ENCODE data around the gene HINFP.
A peak's percentile ranks its signal among the peaks of the same experiment; 100 is the strongest.

Gene HINFP, protein sequence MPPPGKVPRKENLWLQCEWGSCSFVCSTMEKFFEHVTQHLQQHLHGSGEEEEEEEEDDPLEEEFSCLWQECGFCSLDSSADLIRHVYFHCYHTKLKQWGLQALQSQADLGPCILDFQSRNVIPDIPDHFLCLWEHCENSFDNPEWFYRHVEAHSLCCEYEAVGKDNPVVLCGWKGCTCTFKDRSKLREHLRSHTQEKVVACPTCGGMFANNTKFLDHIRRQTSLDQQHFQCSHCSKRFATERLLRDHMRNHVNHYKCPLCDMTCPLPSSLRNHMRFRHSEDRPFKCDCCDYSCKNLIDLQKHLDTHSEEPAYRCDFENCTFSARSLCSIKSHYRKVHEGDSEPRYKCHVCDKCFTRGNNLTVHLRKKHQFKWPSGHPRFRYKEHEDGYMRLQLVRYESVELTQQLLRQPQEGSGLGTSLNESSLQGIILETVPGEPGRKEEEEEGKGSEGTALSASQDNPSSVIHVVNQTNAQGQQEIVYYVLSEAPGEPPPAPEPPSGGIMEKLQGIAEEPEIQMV

DNA sequence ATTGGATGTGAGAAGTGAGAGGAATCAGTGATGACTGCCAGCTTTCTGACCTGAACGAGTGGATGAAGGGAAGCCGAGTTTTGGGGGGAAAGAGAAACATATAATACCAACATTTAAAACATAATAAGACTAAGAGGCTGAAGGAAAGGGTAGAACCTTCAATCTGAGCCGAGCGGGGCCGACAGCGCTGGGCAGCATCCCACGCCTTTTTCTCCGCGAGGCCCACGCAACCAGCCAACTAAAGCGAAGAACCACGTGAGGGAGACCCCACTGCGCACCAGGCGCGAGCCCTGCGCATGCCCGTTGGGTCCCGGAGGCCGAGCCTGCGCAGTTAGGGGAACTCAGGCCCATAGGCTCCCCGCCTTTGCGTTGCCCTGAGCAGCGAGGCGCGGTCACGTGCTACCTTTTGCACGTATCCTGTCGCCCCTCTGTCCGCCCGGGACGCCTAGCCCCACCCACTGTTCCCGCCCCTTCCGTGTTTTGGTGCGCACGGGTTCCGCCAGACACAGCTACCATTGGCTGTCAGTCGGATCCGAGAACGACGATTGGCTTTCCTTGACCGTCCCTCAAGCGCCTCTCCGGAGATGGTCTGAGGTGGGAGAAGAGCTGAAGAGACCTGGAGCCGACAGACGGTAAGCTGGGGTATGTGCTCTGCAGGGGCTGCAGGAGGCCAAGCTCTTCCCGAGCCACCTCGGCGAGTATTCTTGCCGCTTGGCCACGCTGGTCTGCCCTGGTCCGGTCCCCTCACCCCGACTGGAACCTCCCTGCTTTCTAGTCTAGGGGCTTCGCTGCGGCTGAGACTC, at the start of gene HINFP:
TSS of gene HINFP (plus strand) at position 573 of the 803 bp plus-strand sequence. CDS start 5,365 bp downstream, outside the sequence.
- DNase-seq: peak; percentile 91

DNA sequence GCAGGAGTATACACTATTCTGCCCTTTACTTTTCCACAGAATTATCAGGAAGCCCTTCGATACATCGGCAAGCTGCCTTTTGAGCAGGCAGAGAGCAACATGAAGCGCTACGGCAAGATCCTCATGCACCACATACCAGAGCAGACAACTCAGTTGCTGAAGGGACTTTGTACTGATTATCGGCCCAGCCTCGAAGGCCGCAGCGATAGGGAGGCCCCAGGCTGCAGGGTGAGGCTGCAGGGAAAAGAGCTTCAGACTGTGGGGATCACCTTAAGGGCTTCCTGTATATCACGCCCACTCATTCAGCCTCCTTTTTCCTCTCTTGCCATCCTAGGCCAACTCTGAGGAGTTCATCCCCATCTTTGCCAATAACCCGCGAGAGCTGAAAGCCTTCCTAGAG, 43.5 kb upstream of the HINFP start:
- no peak for DNase-seq

DNA sequence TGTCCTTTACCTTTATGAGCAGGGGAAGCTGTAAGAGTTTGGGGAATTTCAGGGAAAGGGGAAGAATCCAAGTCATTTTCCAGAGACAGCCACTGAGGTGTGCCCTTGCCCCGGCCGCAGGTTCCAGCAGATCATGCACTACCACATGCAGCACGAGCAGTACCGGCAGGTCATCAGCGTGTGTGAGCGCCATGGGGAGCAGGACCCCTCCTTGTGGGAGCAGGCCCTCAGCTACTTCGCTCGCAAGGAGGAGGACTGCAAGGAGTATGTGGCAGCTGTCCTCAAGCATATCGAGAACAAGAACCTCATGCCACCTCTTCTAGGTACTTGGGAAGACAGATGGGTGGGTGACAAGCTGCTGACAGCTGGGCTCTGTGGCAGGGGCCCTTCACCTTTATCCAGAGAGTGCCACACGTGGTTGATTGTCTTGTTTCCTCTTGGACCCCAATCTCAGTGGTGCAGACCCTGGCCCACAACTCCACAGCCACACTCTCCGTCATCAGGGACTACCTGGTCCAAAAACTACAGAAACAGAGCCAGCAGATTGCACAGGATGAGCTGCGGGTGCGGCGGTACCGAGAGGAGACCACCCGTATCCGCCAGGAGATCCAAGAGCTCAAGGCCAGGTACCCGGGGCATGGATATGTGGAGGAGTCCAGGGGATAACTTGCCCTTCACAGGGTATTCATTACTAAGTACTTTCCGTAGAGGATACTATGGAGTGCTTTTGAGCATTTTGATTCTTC, 42.5 kb upstream of the HINFP start:
- no peak for DNase-seq

DNA sequence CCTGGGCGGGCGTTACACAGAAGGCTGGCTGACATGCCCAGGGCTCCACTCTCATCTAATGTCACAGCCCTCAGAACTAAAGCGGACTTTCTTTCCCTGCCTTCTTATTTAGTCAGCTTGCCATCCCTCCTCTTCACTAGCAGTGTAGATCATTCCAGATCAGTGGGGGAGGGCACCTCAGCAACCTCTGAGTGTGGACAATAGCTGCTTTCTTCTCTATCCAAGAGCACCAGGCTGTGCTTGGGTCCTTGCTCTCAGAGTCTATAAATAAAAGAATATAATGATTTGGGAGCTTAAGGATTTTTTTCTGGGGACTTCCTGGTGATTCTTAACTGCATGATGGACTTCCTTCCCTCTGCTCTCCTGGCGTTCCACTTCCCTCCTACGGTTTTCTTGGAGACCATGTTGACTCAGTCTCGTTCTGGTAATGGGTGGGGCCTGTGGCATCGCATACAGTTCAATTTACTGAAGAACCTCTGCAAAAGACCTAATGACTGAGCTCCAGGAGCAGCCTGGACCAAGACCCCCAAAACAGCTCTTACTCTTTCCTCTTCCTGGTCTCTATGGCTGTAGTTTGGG, 39.6 kb upstream of the HINFP start:
- DNase-seq: no peak

DNA sequence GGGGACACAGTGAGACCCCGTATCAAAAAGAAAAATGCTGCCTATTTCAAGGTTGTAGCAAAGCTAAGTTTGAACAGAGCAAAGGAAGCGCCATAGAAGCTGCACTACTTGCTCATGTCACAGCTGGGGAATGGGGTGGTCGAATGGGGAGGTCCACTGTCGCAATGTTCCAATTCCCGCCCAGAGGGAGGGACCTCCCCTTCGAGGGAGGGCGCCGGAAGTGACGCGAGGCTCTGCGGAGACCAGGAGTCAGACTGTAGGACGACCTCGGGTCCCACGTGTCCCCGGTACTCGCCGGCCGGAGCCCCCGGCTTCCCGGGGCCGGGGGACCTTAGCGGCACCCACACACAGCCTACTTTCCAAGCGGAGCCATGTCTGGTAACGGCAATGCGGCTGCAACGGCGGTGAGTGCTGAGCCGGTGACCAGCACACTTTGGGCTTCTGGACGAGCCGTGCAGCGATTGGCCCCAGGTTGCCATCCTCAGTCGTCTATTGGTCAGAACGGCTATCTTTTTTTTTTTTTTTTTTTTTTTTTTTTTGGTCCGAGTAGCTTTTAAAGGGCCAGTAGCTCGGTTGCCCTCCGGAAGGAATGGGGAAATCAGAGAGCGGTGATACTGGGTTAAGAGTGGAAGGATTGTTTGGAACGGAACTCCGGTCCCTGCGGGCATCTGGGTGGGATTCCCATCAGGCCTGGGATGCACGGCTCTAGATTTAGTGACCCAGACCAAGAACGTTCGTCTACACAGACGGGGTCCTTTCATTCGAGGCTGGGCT, 36.5 kb upstream of the HINFP start, which contains the start of gene HMBS:
TSS of gene HMBS (plus strand) at position 219 of the 774 bp plus-strand sequence. CDS start at position 372, 153 bp downstream.
- peak; percentile 80 for DNase-seq

DNA sequence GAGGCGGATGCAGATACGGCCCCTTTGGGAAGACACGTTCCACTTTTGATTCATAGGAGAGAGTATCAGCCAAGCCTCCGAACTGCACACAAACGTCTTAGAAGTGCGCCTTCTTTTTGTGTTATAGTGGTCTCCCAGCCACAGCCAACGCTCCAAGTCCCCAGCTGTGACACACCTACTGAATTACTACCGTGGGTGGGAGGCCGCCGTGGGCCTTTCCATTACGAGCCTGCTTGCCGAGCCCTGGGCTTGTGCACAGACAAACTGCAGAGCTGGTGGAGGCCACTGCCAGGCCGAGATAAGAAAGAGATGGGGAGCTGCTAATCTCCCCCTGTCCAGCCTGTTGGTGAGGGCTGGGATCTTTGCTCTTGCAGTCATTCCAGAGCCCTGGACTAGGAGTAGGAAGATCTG, 35.9 kb upstream of the HINFP start:
- no peak for DNase-seq

DNA sequence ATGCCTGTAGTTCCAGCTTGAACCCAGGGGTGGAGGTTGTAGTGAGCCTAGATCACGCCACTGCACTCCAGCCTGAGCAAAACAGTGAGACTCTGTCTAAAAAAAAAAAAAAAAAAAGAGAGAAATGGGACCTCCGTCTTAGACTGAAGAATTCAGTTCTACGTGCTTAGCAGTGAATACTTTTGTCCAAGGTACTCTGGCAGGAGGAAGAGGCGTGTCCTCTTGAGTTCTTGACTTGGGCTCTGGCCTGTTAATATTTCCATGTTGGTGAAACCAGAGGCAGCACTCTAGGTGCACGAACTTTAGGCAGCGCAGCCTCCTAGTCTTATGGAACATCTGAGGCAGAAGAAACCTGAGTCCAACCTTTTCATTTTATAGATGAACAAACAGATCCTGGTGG, 34.3 kb upstream of the HINFP start:
- DNase-seq: no peak

DNA sequence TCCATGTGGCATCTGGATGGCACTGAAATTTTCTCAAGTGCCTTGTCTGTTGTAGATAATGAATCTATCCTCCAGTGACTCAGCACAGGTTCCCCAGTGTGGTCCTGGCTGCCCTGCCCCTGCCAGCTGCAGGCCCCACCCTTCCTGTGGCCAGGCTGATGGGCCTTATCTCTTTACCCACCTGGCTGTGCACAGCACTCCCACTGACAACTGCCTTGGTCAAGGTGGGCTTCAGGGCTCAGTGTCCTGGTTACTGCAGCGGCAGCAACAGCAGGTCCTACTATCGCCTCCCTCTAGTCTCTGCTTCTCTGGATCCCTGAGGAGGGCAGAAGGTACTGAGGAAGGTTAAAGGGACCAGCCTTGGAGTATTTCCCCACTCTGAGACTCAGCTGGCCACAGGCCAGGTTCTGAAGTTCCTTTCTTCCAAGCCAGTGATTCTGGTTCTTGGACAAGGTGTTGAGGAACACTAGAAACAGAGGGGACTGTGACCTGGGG, 33.6 kb upstream of the HINFP start:
- DNase-seq: no peak

DNA sequence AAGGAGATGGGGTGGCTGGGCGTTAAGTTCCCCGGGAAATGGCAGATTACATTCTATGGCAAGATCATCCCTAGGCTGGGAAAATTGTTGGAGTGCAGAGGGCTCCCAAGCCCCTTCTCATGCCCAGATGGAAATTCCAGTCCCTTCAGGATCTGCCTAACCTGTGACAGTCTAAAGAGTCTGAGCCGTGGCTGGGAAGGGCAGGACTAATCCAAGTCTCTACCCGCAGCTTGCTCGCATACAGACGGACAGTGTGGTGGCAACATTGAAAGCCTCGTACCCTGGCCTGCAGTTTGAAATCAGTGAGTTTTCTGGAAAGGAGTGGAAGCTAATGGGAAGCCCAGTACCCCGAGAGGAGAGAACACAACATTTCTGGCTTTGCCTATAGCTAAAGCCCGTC, 33.0 kb upstream of the HINFP start:
- no peak for DNase-seq

DNA sequence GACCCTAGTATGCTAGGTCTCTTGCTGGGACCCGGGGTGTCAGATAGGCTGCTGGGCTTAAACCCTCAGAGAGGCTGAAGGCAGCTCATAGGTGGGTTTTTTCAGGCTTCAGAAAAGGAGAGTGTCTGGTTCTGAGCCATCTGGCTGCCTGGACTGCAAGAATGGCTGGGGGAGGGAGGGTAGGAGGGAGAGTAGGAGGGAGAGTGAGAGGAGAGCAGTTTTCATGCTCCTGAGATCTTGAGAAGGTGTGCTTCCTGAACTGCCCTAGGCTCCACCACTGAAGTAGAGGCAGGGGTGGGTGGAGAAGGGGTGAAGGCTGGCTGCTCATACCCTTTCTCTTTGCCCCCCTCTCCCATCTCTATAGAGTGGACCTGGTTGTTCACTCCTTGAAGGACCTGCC, 32.1 kb upstream of the HINFP start:
- no peak for DNase-seq

DNA sequence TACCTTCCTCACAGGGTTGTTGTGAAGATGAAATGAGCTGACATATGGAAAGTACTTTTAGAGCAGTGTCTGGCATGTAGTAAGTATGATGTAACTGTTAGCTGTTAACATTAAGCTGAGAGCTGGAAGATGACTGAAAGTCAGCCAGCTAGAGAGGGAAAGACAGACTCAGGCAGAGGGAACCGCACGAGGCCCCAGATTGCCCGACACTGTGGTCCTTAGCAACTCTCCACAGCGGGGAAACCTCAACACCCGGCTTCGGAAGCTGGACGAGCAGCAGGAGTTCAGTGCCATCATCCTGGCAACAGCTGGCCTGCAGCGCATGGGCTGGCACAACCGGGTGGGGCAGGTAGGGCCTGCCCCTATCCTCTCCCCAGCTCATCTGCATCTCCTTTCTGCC, 30.2 kb upstream of the HINFP start:
- no peak for DNase-seq

DNA sequence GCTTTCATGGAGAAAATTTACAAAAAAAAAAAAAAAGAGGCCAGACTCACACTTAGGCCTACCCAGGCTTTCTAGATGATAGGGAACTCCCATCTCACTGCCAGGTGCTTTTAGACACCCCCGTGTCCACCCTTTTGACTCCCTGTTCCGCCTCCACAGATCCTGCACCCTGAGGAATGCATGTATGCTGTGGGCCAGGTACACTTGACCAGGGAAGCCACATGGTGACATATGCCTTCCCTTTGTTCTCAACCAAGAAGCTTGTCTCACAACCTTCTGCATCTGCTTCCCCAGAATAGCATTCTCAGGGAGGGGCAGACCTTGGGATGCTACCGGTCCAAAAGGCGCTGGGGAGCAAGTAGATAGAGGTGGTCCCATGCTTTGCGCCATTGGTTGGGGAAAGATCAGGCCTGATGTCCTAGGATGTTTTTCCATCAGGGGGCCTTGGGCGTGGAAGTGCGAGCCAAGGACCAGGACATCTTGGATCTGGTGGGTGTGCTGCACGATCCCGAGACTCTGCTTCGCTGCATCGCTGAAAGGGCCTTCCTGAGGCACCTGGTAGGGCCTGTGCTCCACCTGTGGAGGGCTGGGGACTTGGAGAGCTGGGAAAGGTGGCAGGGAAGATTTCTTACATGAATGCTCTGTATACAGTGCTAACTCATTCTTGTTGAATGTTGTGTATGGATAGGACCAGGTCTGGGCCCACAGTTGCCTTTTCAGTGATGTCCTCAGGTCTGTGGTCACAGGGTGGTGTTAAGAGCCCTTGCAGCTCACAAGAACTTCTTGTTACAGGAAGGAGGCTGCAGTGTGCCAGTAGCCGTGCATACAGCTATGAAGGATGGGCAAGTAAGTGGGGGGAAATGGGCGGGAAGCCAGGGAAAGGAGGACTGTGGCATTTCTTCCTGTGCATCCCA, 29.2 kb upstream of the HINFP start:
- DNase-seq: no peak

DNA sequence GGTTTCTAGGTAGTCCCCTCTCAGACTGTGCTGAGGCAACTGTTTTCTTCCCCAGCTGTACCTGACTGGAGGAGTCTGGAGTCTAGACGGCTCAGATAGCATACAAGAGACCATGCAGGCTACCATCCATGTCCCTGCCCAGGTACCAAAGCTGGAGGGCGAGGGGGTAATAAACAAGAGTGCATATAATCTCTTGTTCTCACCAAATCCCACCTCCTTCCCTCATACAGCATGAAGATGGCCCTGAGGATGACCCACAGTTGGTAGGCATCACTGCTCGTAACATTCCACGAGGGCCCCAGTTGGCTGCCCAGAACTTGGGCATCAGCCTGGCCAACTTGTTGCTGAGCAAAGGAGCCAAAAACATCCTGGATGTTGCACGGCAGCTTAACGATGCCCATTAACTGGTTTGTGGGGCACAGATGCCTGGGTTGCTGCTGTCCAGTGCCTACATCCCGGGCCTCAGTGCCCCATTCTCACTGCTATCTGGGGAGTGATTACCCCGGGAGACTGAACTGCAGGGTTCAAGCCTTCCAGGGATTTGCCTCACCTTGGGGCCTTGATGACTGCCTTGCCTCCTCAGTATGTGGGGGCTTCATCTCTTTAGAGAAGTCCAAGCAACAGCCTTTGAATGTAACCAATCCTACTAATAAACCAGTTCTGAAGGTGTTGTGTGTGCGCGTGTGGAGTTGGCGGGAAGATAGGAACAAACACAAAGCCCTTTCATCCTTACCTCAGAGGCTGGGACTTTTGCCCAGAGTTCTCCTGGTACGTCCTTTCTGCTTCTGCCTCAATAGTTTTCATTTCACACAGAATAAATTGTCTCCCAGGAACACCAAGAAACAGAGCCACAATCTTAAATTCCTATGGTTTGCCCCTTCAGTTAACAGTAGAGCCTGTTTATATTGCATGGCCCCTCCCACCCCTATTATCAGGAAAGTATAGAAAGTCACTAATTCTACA, 28.2 kb upstream of the HINFP start:
- no peak for DNase-seq

DNA sequence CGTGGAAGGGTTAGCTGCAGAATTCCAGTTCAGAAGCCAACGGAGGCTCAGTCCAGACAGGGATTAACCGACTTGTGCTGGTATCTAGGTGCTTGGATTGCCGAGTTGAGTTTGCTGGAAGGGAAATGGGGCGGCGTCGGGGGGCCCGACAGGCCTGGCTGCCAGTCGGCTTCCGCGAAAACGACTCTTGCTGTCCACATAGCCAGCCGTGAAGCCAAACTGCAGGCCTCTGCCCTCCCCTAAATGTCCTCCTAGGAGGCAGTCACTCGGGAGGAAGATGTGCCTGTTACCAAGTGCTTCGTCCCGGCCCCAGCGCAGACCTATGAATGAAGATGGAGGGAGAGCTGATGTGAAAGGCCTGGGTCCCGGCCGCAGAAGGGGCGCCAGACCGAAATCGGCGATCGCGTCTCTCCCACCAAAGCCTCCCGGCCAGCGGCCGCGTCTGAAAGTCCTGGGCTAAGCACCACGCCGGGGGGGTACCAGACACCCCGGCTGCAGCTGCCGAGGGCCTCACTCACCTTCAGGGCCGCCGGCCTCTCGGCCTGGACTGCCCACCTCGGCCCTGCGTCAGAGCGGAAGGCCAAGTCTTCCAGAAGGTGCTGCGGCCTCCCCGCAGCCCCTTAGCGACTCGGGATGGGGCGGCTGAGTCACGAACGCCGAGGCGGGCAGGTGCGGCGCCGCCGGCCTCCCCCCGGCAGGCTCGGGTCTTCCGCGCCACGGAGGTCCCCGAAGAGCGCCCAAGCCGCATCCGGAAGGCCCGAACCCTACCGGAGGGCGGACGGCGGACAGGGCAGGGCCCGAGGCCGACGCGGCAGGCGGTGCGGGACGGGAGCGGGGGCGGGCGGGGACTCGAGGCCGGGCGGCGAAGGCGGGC, 27.2 kb upstream of the HINFP start:
- no peak for DNase-seq

DNA sequence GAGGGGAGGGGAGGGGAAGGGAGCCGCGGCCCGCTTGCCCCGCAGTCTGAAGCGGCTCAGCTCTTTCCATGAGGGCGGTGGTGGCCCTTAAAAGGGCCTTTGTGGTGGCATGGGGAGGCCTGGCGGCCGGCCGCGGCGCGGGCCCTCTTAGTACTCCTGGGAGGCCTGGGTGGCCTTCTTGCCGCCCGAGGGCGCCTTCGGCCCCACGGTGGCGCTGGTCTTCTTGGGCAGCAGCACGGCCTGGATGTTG, 26.6 kb upstream of the HINFP start:
- DNase-seq: no peak

DNA sequence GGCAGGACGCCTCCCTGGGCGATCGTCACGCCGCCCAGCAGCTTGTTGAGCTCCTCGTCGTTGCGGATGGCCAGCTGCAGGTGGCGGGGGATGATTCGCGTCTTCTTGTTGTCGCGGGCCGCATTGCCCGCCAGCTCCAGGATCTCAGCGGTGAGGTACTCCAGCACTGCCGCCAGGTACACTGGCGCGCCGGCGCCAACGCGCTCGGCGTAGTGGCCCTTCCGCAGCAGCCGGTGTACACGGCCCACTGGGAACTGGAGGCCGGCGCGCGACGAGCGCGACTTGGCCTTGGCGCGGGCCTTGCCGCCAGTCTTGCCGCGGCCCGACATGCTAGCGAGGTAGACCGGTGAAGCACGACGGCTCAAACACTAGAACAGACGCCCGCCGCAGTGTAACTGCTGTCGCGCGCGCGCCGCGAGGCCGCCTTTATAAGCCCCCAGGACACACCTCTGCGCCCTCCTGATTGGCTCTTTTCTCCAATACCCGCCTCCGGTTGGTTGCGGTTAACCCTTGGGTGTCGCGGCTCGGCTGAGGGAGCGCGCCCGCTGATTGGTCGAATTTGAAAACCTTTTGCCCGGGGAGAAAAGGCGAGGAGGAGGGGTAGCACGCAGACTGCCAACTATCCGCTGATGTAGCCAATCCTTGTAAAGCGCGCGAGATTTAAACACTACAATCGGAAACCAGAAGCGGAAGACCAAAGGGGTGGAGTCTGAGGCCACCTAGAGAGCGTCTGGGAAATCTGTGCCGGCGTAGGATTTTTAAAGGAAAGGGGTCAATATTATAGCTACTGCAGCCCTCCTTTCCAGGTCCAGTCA, 26.1 kb upstream of the HINFP start:
- DNase-seq: peak; percentile 89

DNA sequence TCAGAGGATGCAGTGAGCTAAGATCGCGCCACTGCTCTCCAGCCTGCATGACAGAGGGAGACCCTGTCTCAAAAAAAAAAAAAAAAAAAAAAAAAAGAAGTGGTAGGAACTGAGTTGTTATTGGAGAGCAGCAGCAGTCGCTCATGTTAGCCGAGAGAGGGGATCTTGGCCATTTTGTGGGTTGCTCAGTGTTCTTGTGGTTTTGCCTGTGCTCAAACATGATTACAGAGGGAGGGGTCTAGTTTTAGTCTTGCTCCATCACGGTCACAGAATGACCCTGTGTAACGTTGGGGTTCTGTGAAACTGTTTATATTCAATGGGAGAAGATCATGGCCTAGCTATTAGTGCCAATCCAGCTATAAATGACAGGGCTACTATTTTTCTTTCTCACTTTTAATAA, 21.7 kb upstream of the HINFP start:
- no peak for DNase-seq

Measured in SIG-M5 (cell line).